OCI-LY3 (cell line): ENCODE data around the gene RNASE2.
"Not testable (repeated sequence)": the region's sequence is repeated elsewhere in the genome, so short reads cannot be mapped to it uniquely, and the experiment has no call there.

Experiments used
- H2AFZ ChIP-seq: fragments of 200-600, 300-600 bp; shearing (Covaris generic); 2 replicates; pipeline ENCODE4 v1.6.0; 2014; ENCODE audit warnings: antibody characterized with exemption, low read depth, low read length
- H3K27ac ChIP-seq: fragments of 200-600, 300-600 bp; sonication (generic); 2 replicates; pipeline ENCODE4 v1.5.1; 2014; ENCODE audit warnings: mild to moderate bottlenecking, low read length, moderate library complexity, mixed read lengths
- H3K27me3 ChIP-seq: fragments of 200-600, 300-600 bp; sonication (generic); 2 replicates; pipeline ENCODE4 v1.6.1; 2014; ENCODE audit warnings: low read depth, low read length, mixed read lengths
- H3K36me3 ChIP-seq: fragments of 200-600, 300-600 bp; sonication (generic); replicated peaks from 2 replicates; pipeline ENCODE3; 2014; ENCODE audit warnings: low read depth, low read length, mixed read lengths
- H3K4me1 ChIP-seq: fragments of 300-600, 200-600 bp; sonication (generic); 2 replicates; pipeline ENCODE4 v1.6.1; 2014; ENCODE audit warnings: low read length, mixed read lengths
- H3K4me2 ChIP-seq: fragments of 200-600, 300-600 bp; sonication (generic); 2 replicates; pipeline ENCODE4 v1.6.1; 2014; ENCODE audit warnings: low read length, mixed read lengths
- H3K4me3 ChIP-seq: fragments of 300-600, 200-600 bp; sonication (generic); 2 replicates; pipeline ENCODE4 v1.5.1; 2014; ENCODE audit warnings: antibody characterized with exemption, mild to moderate bottlenecking, low read length, moderate library complexity
- H3K79me2 ChIP-seq: fragments of 300-600, 200-600 bp; shearing (Covaris generic); 2 replicates; pipeline ENCODE4 v1.6.1; 2014; ENCODE audit warnings: mild to moderate bottlenecking, low read length, mixed read lengths
- H3K9ac ChIP-seq: fragments of 300-600, 200-600 bp; shearing (Covaris generic); 2 replicates; pipeline ENCODE4 v1.6.0; 2014; ENCODE audit warnings: mild to moderate bottlenecking, low read length, moderate library complexity
- H3K9me3 ChIP-seq: fragments of 200-600, 300-600 bp; shearing (Covaris generic); 2 replicates; pipeline ENCODE4 v1.6.1; 2014; ENCODE audit warnings: low read length, mixed read lengths; ENCODE audit not compliant: insufficient read depth
- H4K20me1 ChIP-seq: fragments of 200-600, 300-600 bp; sonication (generic); 2 replicates; pipeline ENCODE4 v1.6.1; 2016; ENCODE audit warnings: low read length, mixed read lengths; ENCODE audit not compliant: insufficient read depth
- CTCF ChIP-seq: fragments of 200-600, 300-600 bp; sonication (generic); IDR thresholded peaks from 2 replicates; pipeline ENCODE4 v1.5.1; 2014; ENCODE audit warnings: antibody characterized with exemption, low read length, low read depth
- EZH2phosphoT487 ChIP-seq: fragments of 200-600 bp; shearing (Covaris generic); IDR thresholded peaks from 2 replicates; pipeline ENCODE4 v1.6.1; 2018; ENCODE audit warnings: antibody characterized with exemption, mixed run types, low read depth

Gene RNASE2

GRCh38 chr14:20934148-20934762 is 21.0 kb upstream of the RNASE2 start:
- peaks cover 13% of the 10 kb centered on the region for H3K4me1 ChIP-seq
- H3K9me3 ChIP-seq: no peaks in the 10 kb centered on the region
- no peaks in the 10 kb centered on the region for H3K27me3 ChIP-seq
- H3K9ac ChIP-seq: no peak overlapping the region
- H3K4me2 ChIP-seq: no peak overlapping the region
- no peaks in the 10 kb centered on the region for H4K20me1 ChIP-seq
- TF ChIP-seq EZH2phosphoT487 (no peak), CTCF (peak; percentile 61)
- no peak overlapping the region for H3K27ac ChIP-seq
- no peak overlapping the region for H3K4me3 ChIP-seq
- H2AFZ ChIP-seq: no peak overlapping the region
- H3K79me2 ChIP-seq: no peaks in the 10 kb centered on the region
- no peaks in the 10 kb centered on the region for H3K36me3 ChIP-seq

GRCh38 chr14:20935303-20935984 is 19.8 kb upstream of the RNASE2 start:
- no peaks in the 10 kb centered on the region for H4K20me1 ChIP-seq
- H3K9me3 ChIP-seq: no peaks in the 10 kb centered on the region
- peak overlapping the region; percentile 40 for H3K4me2 ChIP-seq
- H3K27me3 ChIP-seq: no peaks in the 10 kb centered on the region
- no peaks in the 10 kb centered on the region for H3K36me3 ChIP-seq
- H3K9ac ChIP-seq: no peak overlapping the region
- no peak overlapping the region; the same call in 1 of the 2 replicates for H3K4me3 ChIP-seq
- no peaks in the 10 kb centered on the region for H3K79me2 ChIP-seq
- H2AFZ ChIP-seq: peak overlapping the region; percentile 63; the same call in 1 of the 2 replicates
- peaks cover 13% of the 10 kb centered on the region for H3K4me1 ChIP-seq
- TF ChIP-seq CTCF: no peak
- TF ChIP-seq EZH2phosphoT487: no peak
- no peak overlapping the region for H3K27ac ChIP-seq

- not testable (repeated sequence) for H3K36me3 ChIP-seq, H4K20me1 ChIP-seq, H3K9ac ChIP-seq, H3K4me1 ChIP-seq, H3K27ac ChIP-seq, H3K4me3 ChIP-seq, H3K4me2 ChIP-seq, H3K79me2 ChIP-seq, H3K9me3 ChIP-seq, H2AFZ ChIP-seq
- H3K27me3 ChIP-seq: peaks cover 12% of the 10 kb centered on the region; the same call in 1 of the 2 replicates
Observed at GRCh38 chr14:20945146-20945545, 10.1 kb upstream of the RNASE2 start.

GRCh38 chr14:20946707-20947106 is 8.6 kb upstream of the RNASE2 start:
- H3K9me3 ChIP-seq: not testable (repeated sequence)

GRCh38 chr14:20955538-20955873 is 219 bp downstream of the RNASE2 start:
- not testable (repeated sequence) for H2AFZ ChIP-seq, H3K9me3 ChIP-seq, H3K27ac ChIP-seq, H3K79me2 ChIP-seq, H3K36me3 ChIP-seq, H3K9ac ChIP-seq, H3K4me2 ChIP-seq, H3K4me1 ChIP-seq, H4K20me1 ChIP-seq, H3K4me3 ChIP-seq
- peaks cover 10% of the 10 kb centered on the region; the same call in 1 of the 2 replicates for H3K27me3 ChIP-seq

More at GRCh38 chr14:20946707-20947106, 8.6 kb upstream of the RNASE2 start:
- not testable (repeated sequence) for H3K4me2 ChIP-seq, H2AFZ ChIP-seq, H3K9ac ChIP-seq, H3K27ac ChIP-seq, H3K4me1 ChIP-seq, H3K79me2 ChIP-seq, H4K20me1 ChIP-seq, H3K4me3 ChIP-seq, H3K36me3 ChIP-seq
- H3K27me3 ChIP-seq: peaks cover 12% of the 10 kb centered on the region; the same call in 1 of the 2 replicates
